OCI-LY7 (cell line): ENCODE measurements around the gene ABCG8. TPM values are rescaled to one million over a fixed set of nuclear protein-coding genes. Genes with fewer than 3 reads are reported as not detected.

ENCODE experiments used
- BruUV-seq: library from RNA; stranded (reverse); fragments of 400-500 nt; replicated peaks from 2 replicates; lab custom pipeline; 2021; lab: Mats Ljungman, UMichigan
- CTCF ChIA-PET: fragments of 300-600 bp; sonication (Branson Sonifier 250); formaldehyde crosslinking; loops from one replicate; lab custom pipeline; 2022; ENCODE audit warnings: antibody characterized with exemption; ENCODE audit not compliant: unreplicated experiment; lab: Charles Lee
- POLR2A ChIA-PET: fragments of 300-600 bp; sonication (Branson Sonifier 250); formaldehyde crosslinking; loops from one replicate; lab custom pipeline; 2022; ENCODE audit warnings: antibody characterized with exemption; lab: Charles Lee
- DNase-seq: peaks from one replicate; pipeline ENCODE4 v3.0.0-alpha.2; 2015; ENCODE audit warnings: low spot score
- H2AFZ ChIP-seq: fragments of 200-600 bp; sonication (generic), shearing (Covaris generic); 2 replicates; pipeline ENCODE4 v1.6.1; 2014; ENCODE audit warnings: mild to moderate bottlenecking, antibody characterized with exemption, low read length, moderate library complexity
- H3K27ac ChIP-seq: fragments of 200-600 bp; sonication (generic); 2 replicates; pipeline ENCODE4 v1.5.1; 2014; ENCODE audit warnings: mixed run types, low read depth, mild to moderate bottlenecking, moderate library complexity, low read length, inconsistent platforms; ENCODE audit not compliant: poor library complexity, severe bottlenecking
- H3K36me3 ChIP-seq: fragments of 200-600 bp; sonication (generic); 2 replicates; pipeline ENCODE4 v1.6.1; 2014; ENCODE audit warnings: mild to moderate bottlenecking, antibody characterized with exemption, low read length, moderate library complexity, mixed read lengths; ENCODE audit not compliant: insufficient read depth
- H3K4me1 ChIP-seq: fragments of 200-600 bp; sonication (generic); 2 replicates; pipeline ENCODE4 v1.5.1; 2014; ENCODE audit warnings: mild to moderate bottlenecking, low read length; ENCODE audit not compliant: insufficient read depth, poor library complexity, severe bottlenecking
- H3K4me2 ChIP-seq: fragments of 200-600 bp; sonication (generic); 2 replicates; pipeline ENCODE4 v1.6.1; 2014; ENCODE audit warnings: mild to moderate bottlenecking, low read length
- H3K4me3 ChIP-seq: fragments of 200-600 bp; sonication (generic); 2 replicates; pipeline ENCODE4 v1.5.1; 2014; ENCODE audit warnings: mild to moderate bottlenecking, low read depth, low read length; ENCODE audit not compliant: poor library complexity, severe bottlenecking
- H3K79me2 ChIP-seq: fragments of 200-600 bp; sonication (generic); 2 replicates; pipeline ENCODE4 v1.6.1; 2016; ENCODE audit warnings: low read depth, mild to moderate bottlenecking, low read length, moderate library complexity, mixed read lengths; ENCODE audit not compliant: insufficient read depth
- H3K9me2 ChIP-seq: fragments of 200-600 bp; sonication (generic); 2 replicates; pipeline ENCODE4 v1.6.1; 2016; ENCODE audit warnings: mild to moderate bottlenecking, low read length, mixed read lengths; ENCODE audit not compliant: insufficient read depth
- H3K9me3 ChIP-seq: fragments of 200-600 bp; sonication (generic); 2 replicates; pipeline ENCODE4 v1.6.1; 2014; ENCODE audit warnings: mild to moderate bottlenecking, mixed run types, low read length, mixed read lengths
- H4K20me1 ChIP-seq: fragments of 200-600 bp; sonication (generic); 2 replicates; pipeline ENCODE4 v1.6.1; 2014; ENCODE audit warnings: mild to moderate bottlenecking, antibody characterized with exemption, low read length, moderate library complexity, mixed read lengths; ENCODE audit not compliant: insufficient read depth
- EZH2phosphoT487 ChIP-seq: fragments of 200-600 bp; sonication (generic); IDR thresholded peaks from 2 replicates; pipeline ENCODE4 v1.6.1; 2018; ENCODE audit warnings: low read depth, borderline replicate concordance, mild to moderate bottlenecking, mixed run types, antibody characterized with exemption, low read length, moderate library complexity, mixed read lengths
- intact Hi-C: fragments of 100-400 bp; cut with micrococcal nuclease; formaldehyde crosslinking; loops from one replicate; pipeline ENCODE4 v1.10.0; 2022; ENCODE audit not compliant: unreplicated experiment
- total RNA-seq, 2 experiments: library from RNA; depleted of rRNA in 1 of 2; stranded (reverse); fragments of >200 nt in 1 of 2; shearing (Covaris generic) in 1 of 2; gene quantifications; 2 replicates each; pipeline ENCODE4 v1.2.3, GENCODE V29; 2014 to 2022
- TF ChIP-seq, protein P1 (sequence below): fragments of 200-600 bp; sonication (generic); conservative IDR thresholded peaks from 2 replicates; pipeline ENCODE4 v1.5.1; 2014; ENCODE audit warnings: mild to moderate bottlenecking, antibody characterized with exemption, low read length, moderate library complexity, mixed read lengths

ABCG8 gene
- total RNA-seq, 2 experiments from 2014 or later, result not detected

DNA sequence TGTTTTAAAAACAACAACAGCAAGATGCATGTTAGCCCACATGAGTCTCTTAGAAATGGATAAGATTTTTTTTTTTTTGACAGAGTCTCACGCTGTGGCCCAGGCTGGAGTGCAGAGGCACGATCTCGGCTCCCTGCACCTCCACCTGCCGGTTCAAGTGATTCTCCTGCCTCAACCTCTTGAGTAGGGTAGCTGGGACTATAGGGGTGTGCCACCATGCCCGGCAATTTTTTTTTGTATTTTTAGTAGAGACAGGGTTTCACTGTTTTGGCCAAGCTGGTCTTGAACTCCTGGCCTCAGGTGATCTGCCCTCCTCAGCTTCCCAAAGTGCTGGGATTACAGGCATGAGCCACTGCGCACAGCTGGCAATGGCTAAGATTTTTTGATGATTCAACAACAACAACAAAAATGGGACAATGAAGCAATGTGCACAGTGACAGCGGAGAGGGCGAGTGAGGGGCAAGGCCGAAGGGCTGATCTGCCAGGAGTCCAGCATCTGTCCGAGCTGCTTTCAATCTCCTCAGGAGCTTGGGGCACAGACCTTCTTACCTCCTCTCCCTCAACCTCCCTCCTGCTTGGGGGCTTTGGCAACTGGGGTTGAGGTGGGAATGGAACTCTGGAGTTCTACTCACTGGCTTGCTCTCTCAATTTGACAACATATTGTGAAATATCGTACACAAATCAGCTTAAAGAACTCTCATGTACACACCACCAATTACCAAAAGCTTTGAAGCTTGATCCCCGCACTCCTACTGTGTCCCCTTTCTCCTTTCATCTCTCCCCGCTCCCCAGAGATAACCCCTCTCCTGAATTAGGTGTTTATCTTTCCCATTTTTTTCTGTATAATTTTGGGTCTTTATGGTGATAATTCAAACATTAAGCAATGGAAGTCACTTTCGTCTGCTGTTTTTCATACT lies 3.4 kb downstream of the ABCG8 start:
- intact Hi-C loops, result no loop called here
- Histone ChIP-seq H4K20me1 (no peaks in the 10 kb centered on the region), H3K36me3 (no peaks in the 10 kb centered on the region), H3K9me2 (no peaks in the 10 kb centered on the region), H3K4me1 (no peaks in the 10 kb centered on the region), H3K4me2 (no peak overlapping the region), H3K79me2 (no peaks in the 10 kb centered on the region), H3K9me3 (no peaks in the 10 kb centered on the region), H2AFZ (no peak overlapping the region), H3K4me3 (no peak overlapping the region), H3K27ac (no peak overlapping the region)
- ChIA-PET CTCF (no interaction called here), POLR2A (no interaction called here)
- no peak for DNase-seq
- TF ChIP-seq, protein P1, sequence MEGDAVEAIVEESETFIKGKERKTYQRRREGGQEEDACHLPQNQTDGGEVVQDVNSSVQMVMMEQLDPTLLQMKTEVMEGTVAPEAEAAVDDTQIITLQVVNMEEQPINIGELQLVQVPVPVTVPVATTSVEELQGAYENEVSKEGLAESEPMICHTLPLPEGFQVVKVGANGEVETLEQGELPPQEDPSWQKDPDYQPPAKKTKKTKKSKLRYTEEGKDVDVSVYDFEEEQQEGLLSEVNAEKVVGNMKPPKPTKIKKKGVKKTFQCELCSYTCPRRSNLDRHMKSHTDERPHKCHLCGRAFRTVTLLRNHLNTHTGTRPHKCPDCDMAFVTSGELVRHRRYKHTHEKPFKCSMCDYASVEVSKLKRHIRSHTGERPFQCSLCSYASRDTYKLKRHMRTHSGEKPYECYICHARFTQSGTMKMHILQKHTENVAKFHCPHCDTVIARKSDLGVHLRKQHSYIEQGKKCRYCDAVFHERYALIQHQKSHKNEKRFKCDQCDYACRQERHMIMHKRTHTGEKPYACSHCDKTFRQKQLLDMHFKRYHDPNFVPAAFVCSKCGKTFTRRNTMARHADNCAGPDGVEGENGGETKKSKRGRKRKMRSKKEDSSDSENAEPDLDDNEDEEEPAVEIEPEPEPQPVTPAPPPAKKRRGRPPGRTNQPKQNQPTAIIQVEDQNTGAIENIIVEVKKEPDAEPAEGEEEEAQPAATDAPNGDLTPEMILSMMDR, result no peak
- no peak for TF ChIP-seq EZH2phosphoT487
- no TSS peak for BruUV-seq

DNA sequence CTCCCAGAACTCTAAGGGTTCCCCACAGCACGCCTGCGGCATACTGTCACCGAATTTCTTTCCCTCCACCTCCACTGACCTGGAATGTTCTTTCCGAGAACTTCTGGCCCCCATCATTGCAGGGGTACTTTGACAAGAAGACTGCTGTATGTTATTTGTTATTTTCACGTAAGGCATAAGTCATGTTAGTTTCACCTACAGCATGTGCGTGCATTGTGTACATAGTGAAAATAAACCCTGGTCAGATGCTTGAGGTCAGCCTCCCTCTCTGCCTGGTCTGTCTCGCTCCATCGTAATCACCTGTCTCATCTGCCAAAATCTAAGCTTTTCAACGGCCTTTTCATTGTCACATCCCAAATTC lies 4.1 kb downstream of the ABCG8 start:
- H3K79me2 ChIP-seq, result no peaks in the 10 kb centered on the region
- DNase-seq, result no peak
- no peak overlapping the region for H2AFZ ChIP-seq
- no peak overlapping the region for H3K27ac ChIP-seq
- no peaks in the 10 kb centered on the region for H4K20me1 ChIP-seq
- H3K9me2 ChIP-seq, result no peaks in the 10 kb centered on the region
- TF ChIP-seq, protein P1, result no peak
- no peak for TF ChIP-seq EZH2phosphoT487
- intact Hi-C loops, result no loop called here
- no peak overlapping the region for H3K4me3 ChIP-seq
- H3K4me2 ChIP-seq, result no peak overlapping the region
- H3K9me3 ChIP-seq, result no peaks in the 10 kb centered on the region
- no peaks in the 10 kb centered on the region for H3K4me1 ChIP-seq
- ChIA-PET CTCF (no interaction called here), POLR2A (no interaction called here)
- H3K36me3 ChIP-seq, result no peaks in the 10 kb centered on the region
- BruUV-seq, result no TSS peak

DNA sequence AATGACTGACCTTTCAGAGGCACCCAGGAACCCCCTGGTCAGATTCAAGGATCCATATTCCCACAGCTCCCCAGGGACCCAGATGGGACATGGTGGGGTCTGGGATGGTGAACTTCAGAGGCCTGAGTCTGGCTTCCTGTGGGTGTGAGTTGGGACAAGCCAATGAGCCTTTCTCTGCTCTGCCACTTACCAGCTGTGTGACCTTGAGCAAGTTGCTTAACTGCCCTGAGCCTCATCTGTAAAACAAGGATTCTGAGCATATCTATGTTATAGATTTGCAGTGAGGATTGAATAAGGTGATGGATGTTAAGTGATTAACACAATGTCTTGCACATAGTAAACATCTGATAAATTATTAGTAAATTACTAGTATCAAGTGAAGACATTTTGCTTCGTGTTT lies 6.4 kb downstream of the ABCG8 start:
- TF ChIP-seq EZH2phosphoT487, result no peak
- TF ChIP-seq, protein P1, result no peak
- no peaks in the 10 kb centered on the region for H4K20me1 ChIP-seq
- ChIA-PET CTCF (no interaction called here), POLR2A (interaction anchor here (0.7 kb wide), 2 partner anchors 23 to 189 kb away, joined by 3 read pairs; no protein-coding TSS in a partner anchor)
- H3K27ac ChIP-seq, result no peak overlapping the region
- H3K4me2 ChIP-seq, result no peak overlapping the region
- no peak overlapping the region for H2AFZ ChIP-seq
- no peaks in the 10 kb centered on the region for H3K36me3 ChIP-seq
- no peaks in the 10 kb centered on the region for H3K4me1 ChIP-seq
- H3K79me2 ChIP-seq, result no peaks in the 10 kb centered on the region
- no TSS peak for BruUV-seq
- no peak overlapping the region for H3K4me3 ChIP-seq
- DNase-seq, result no peak
- H3K9me3 ChIP-seq, result no peaks in the 10 kb centered on the region
- no peaks in the 10 kb centered on the region for H3K9me2 ChIP-seq
- intact Hi-C loops, result no loop called here
